Osteoblast (primary cell): ENCODE data around the gene CNTRL. TPM values are rescaled to one million over a fixed set of nuclear protein-coding genes. Genes with fewer than 3 reads are reported as not detected.

Experiments
- DNase-seq: peaks from one replicate; pipeline ENCODE4 v3.0.0; 2011; ENCODE audit warnings: low spot score, mixed read lengths; ENCODE audit not compliant: insufficient read length; ENCODE audit errors: missing footprints
- H2AFZ ChIP-seq: 2 replicates; pipeline ENCODE4 v1.6.0; 2011; ENCODE audit warnings: mild to moderate bottlenecking, low read length
- H3K27ac ChIP-seq: 2 replicates; pipeline ENCODE4 v1.5.1; 2011; ENCODE audit warnings: mild to moderate bottlenecking, low read depth, low read length, moderate library complexity
- H3K27me3 ChIP-seq: 2 replicates; pipeline ENCODE4 v1.6.0; 2012; ENCODE audit warnings: mild to moderate bottlenecking, control low read depth, inconsistent platforms, low read length, moderate library complexity; ENCODE audit not compliant: insufficient read depth
- H3K36me3 ChIP-seq: 2 replicates; pipeline ENCODE4 v1.5.1; 2011; ENCODE audit warnings: mild to moderate bottlenecking, low read length, control low read depth, moderate library complexity; ENCODE audit not compliant: insufficient read depth
- H3K4me1 ChIP-seq: 2 replicates; pipeline ENCODE4 v1.5.1; 2011; ENCODE audit warnings: mild to moderate bottlenecking, low read length, control low read depth, moderate library complexity; ENCODE audit not compliant: insufficient read depth
- H3K4me2 ChIP-seq: 2 replicates; pipeline ENCODE4 v1.6.0; 2011; ENCODE audit warnings: mild to moderate bottlenecking, low read length; ENCODE audit not compliant: insufficient read depth
- H3K4me3 ChIP-seq: fragments of 200-600 bp; sonication (generic); 3 replicates; pipeline ENCODE4 v1.5.1; 2012; ENCODE audit warnings: mild to moderate bottlenecking, low read length, inconsistent platforms; ENCODE audit not compliant: insufficient read depth
- H3K79me2 ChIP-seq: 2 replicates; pipeline ENCODE4 v1.6.0; 2012; ENCODE audit warnings: mild to moderate bottlenecking, low read length, control low read depth, inconsistent platforms; ENCODE audit not compliant: insufficient read depth
- H3K9me3 ChIP-seq: 2 replicates; pipeline ENCODE4 v1.5.1; 2011; ENCODE audit warnings: low read depth, low read length, control low read depth
- H4K20me1 ChIP-seq: 2 replicates; pipeline ENCODE4 v1.6.0; 2012; ENCODE audit warnings: mild to moderate bottlenecking, low read length, control low read depth; ENCODE audit not compliant: insufficient read depth
- CTCF ChIP-seq: IDR thresholded peaks from 2 replicates; pipeline ENCODE4 v1.5.1; 2011; ENCODE audit warnings: mild to moderate bottlenecking, low read depth, low read length, moderate library complexity; ENCODE audit errors: extremely low read depth
- total RNA-seq: library from RNA; depleted of rRNA; stranded (reverse); fragments of >200 nt; gene quantifications from 2 replicates; pipeline ENCODE4 v1.2.3, GENCODE V29; 2012

The CNTRL gene
- total RNA-seq, 1 donor, result 8.7 TPM

- no peak for TF ChIP-seq CTCF
- no peak overlapping the region for H3K27ac ChIP-seq
- no peaks in the 10 kb centered on the region for H3K4me1 ChIP-seq
- no peak for DNase-seq
- no peaks in the 10 kb centered on the region for H3K9me3 ChIP-seq
- peaks cover 52% of the 10 kb centered on the region for H3K79me2 ChIP-seq
- H4K20me1 ChIP-seq, result peaks cover 17% of the 10 kb centered on the region
- H3K27me3 ChIP-seq, result no peaks in the 10 kb centered on the region
- H3K4me3 ChIP-seq, result no peak overlapping the region
- no peak overlapping the region for H3K4me2 ChIP-seq
- H2AFZ ChIP-seq, result no peak overlapping the region
- H3K36me3 ChIP-seq, result peaks cover 48% of the 10 kb centered on the region
Observed at GRCh38 chr9:121179930-121180681, 105.4 kb downstream of the CNTRL start.

GRCh38 chr9:121182101-121182836, 107.5 kb downstream of the CNTRL start:
- peaks cover 61% of the 10 kb centered on the region for H3K36me3 ChIP-seq
- no peaks in the 10 kb centered on the region for H3K27me3 ChIP-seq
- no peak overlapping the region for H3K27ac ChIP-seq
- H3K79me2 ChIP-seq, result peaks cover 72% of the 10 kb centered on the region
- DNase-seq, result no peak
- peaks cover 31% of the 10 kb centered on the region for H4K20me1 ChIP-seq
- peaks cover 8% of the 10 kb centered on the region for H3K4me1 ChIP-seq
- H3K4me2 ChIP-seq, result no peak overlapping the region
- H3K9me3 ChIP-seq, result no peaks in the 10 kb centered on the region
- no peak overlapping the region for H2AFZ ChIP-seq
- TF ChIP-seq CTCF, result no peak
- no peak overlapping the region for H3K4me3 ChIP-seq

GRCh38 chr9:121182989-121183388, 108.2 kb downstream of the CNTRL start:
- peaks cover 79% of the 10 kb centered on the region for H3K79me2 ChIP-seq
- no peak overlapping the region for H2AFZ ChIP-seq
- H3K4me1 ChIP-seq, result peaks cover 11% of the 10 kb centered on the region
- H3K9me3 ChIP-seq, result no peaks in the 10 kb centered on the region
- H3K36me3 ChIP-seq, result peaks cover 58% of the 10 kb centered on the region
- peaks cover 34% of the 10 kb centered on the region for H4K20me1 ChIP-seq
- H3K4me3 ChIP-seq, result no peak overlapping the region
- no peak overlapping the region for H3K4me2 ChIP-seq
- no peak for DNase-seq
- H3K27me3 ChIP-seq, result no peaks in the 10 kb centered on the region
- H3K27ac ChIP-seq, result no peak overlapping the region
- TF ChIP-seq CTCF, result no peak
